ENCODE results near the gene PHLDA1.

DNA sequence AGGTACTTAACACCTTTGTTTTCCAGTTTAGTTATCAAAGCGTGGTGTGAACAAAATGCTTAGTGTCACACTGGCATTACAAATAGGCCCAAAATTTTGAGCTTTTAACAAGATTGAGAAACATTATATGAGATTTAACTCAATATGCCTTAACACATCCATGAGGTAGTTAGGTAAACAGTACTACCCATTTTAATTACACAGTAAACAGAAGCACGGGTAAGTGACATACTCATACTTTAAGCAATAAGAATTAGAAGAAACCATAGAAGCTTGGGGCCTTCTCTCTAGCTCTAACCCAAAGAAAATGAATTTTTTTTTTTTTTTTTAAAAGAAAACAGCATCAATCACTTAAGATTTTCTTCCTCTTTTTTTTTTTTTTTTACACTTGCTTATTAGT, 15.5 kb upstream of the PHLDA1 start:
- no peak for TF ChIP-seq FOS (IDR thresholded peaks at IDR 0.05; ENCODE audit: borderline replicate concordance, extremely low read depth, insufficient read length)
- TF ChIP-seq, protein P1, sequence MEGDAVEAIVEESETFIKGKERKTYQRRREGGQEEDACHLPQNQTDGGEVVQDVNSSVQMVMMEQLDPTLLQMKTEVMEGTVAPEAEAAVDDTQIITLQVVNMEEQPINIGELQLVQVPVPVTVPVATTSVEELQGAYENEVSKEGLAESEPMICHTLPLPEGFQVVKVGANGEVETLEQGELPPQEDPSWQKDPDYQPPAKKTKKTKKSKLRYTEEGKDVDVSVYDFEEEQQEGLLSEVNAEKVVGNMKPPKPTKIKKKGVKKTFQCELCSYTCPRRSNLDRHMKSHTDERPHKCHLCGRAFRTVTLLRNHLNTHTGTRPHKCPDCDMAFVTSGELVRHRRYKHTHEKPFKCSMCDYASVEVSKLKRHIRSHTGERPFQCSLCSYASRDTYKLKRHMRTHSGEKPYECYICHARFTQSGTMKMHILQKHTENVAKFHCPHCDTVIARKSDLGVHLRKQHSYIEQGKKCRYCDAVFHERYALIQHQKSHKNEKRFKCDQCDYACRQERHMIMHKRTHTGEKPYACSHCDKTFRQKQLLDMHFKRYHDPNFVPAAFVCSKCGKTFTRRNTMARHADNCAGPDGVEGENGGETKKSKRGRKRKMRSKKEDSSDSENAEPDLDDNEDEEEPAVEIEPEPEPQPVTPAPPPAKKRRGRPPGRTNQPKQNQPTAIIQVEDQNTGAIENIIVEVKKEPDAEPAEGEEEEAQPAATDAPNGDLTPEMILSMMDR (IDR thresholded peaks at IDR 0.05 in 2 of 3, conservative IDR thresholded peaks at IDR 0.05 in 1 of 3; ENCODE audit: control insufficient read depth in 2 of 3, extremely low read depth in 1 of 3, insufficient read depth in 1 of 3, low read depth in 3 of 3, low read length in 3 of 3): no peak
- TF ChIP-seq POLR2AphosphoS5 (IDR thresholded peaks at IDR 0.05; ENCODE audit: low read length): no peak
